Measurements from ENCODE around the gene RIPOR2. TPM values are rescaled to one million over a fixed set of nuclear protein-coding genes. Genes with fewer than 3 reads are reported as not detected.
A peak's percentile ranks its signal among the peaks of the same experiment; 100 is the strongest.

RIPOR2 gene
- total RNA-seq, 2 experiments from 2014 or later = 154 to 156 TPM

GRCh38 chr6:24911796-24912382, 23.9 kb downstream of the RIPOR2 start:
- no peaks in the 10 kb centered on the region for H3K9me3 Mint-ChIP-seq (ENCODE audit: insufficient read depth)
- H3K4me1 Mint-ChIP-seq (ENCODE audit: low read depth) = peaks cover 94% of the 10 kb centered on the region
- H3K27ac Mint-ChIP-seq = peak overlapping the region; percentile 87
- no peaks in the 10 kb centered on the region for H3K27me3 Mint-ChIP-seq (ENCODE audit: low read depth)
- ChIA-PET POLR2A (interaction anchor here (1.2 to 4.5 kb wide), 4 partner anchors 8 to 39 kb away, joined by 3 to 27 read pairs (median 14); partner anchors contain the start of gene RIPOR2), CTCF (interaction anchor here (1.1 to 13.3 kb wide), 12 partner anchors 9 to 159 kb away, joined by 3 to 198 read pairs (median 50); partner anchors contain the start of gene RIPOR2)
- DNase-seq = no peak
- peak overlapping the region; percentile 81 for H3K4me3 Mint-ChIP-seq
- no peak for ATAC-seq
- peaks cover 82% of the 10 kb centered on the region for H3K36me3 Mint-ChIP-seq (ENCODE audit: low read depth)

- H3K4me1 Mint-ChIP-seq (ENCODE audit: low read depth) = peaks cover 94% of the 10 kb centered on the region
- peak overlapping the region; percentile 81 for H3K4me3 Mint-ChIP-seq
- no peaks in the 10 kb centered on the region for H3K27me3 Mint-ChIP-seq (ENCODE audit: low read depth)
- CTCF ChIA-PET = interaction anchor here (0.7 to 13.3 kb wide), 17 partner anchors 9 to 160 kb away, joined by 3 to 198 read pairs (median 10); partner anchors contain the start of gene RIPOR2
- no peaks in the 10 kb centered on the region for H3K9me3 Mint-ChIP-seq (ENCODE audit: insufficient read depth)
- DNase-seq (no peak), ATAC-seq (peak; percentile 42)
- H3K27ac Mint-ChIP-seq = peak overlapping the region; percentile 87
- POLR2A ChIA-PET = interaction anchor here (0.8 to 4.5 kb wide), 10 partner anchors 8 to 50 kb away, joined by 3 to 27 read pairs (median 7); partner anchors contain the start of gene RIPOR2
- peaks cover 83% of the 10 kb centered on the region for H3K36me3 Mint-ChIP-seq (ENCODE audit: low read depth)
Observed at GRCh38 chr6:24910961-24911725, 24.6 kb downstream of the RIPOR2 start.

- H3K36me3 Mint-ChIP-seq (ENCODE audit: low read depth) = peaks cover 83% of the 10 kb centered on the region
- peaks cover 89% of the 10 kb centered on the region for H3K4me1 Mint-ChIP-seq (ENCODE audit: low read depth)
- peak; percentile 41 for ATAC-seq
- H3K9me3 Mint-ChIP-seq (ENCODE audit: insufficient read depth) = no peaks in the 10 kb centered on the region
- CTCF ChIA-PET = interaction anchor here (0.7 to 13.3 kb wide), 23 partner anchors 8 to 423 kb away, joined by 3 to 198 read pairs (median 10); partner anchors contain the start of gene RIPOR2
- POLR2A ChIA-PET = interaction anchor here (0.8 to 4.5 kb wide), 12 partner anchors 9 to 53 kb away, joined by 3 to 27 read pairs (median 6); partner anchors contain the start of gene RIPOR2
- peak; percentile 51 for DNase-seq
- no peaks in the 10 kb centered on the region for H3K27me3 Mint-ChIP-seq (ENCODE audit: low read depth)
- peak overlapping the region; percentile 87 for H3K27ac Mint-ChIP-seq
- H3K4me3 Mint-ChIP-seq = peak overlapping the region; percentile 81
Observed at GRCh38 chr6:24910331-24910960, 25.3 kb downstream of the RIPOR2 start.

- no peaks in the 10 kb centered on the region for H3K27me3 Mint-ChIP-seq (ENCODE audit: low read depth)
- H3K27ac Mint-ChIP-seq = peak overlapping the region; percentile 87
- H3K4me3 Mint-ChIP-seq = peak overlapping the region; percentile 81
- H3K36me3 Mint-ChIP-seq (ENCODE audit: low read depth) = peaks cover 85% of the 10 kb centered on the region
- peaks cover 88% of the 10 kb centered on the region for H3K4me1 Mint-ChIP-seq (ENCODE audit: low read depth)
- POLR2A ChIA-PET = interaction anchor here (0.9 to 4.5 kb wide), 15 partner anchors 10 to 108 kb away, joined by 3 to 27 read pairs (median 7); partner anchors contain the start of gene RIPOR2
- H3K9me3 Mint-ChIP-seq (ENCODE audit: insufficient read depth) = no peaks in the 10 kb centered on the region
- CTCF ChIA-PET = interaction anchor here (0.7 to 13.3 kb wide), 24 partner anchors 10 to 1083 kb away, joined by 3 to 198 read pairs (median 6); partner anchors contain the start of gene RIPOR2
- ATAC-seq = peak; percentile 11
- DNase-seq = peak; percentile 37
Observed at GRCh38 chr6:24909241-24910216, 26.2 kb downstream of the RIPOR2 start.

- DNase-seq (no peak), ATAC-seq (no peak)
- CTCF ChIA-PET = interaction anchor here (0.7 to 13.3 kb wide), 19 partner anchors 9 to 162 kb away, joined by 3 to 198 read pairs (median 11); partner anchors contain the start of gene RIPOR2
- Mint-ChIP-seq H3K27me3 (ENCODE audit: low read depth) (no peaks in the 10 kb centered on the region), H3K36me3 (ENCODE audit: low read depth) (peaks cover 88% of the 10 kb centered on the region), H3K4me1 (ENCODE audit: low read depth) (peaks cover 88% of the 10 kb centered on the region), H3K4me3 (peak overlapping the region; percentile 81), H3K27ac (peak overlapping the region; percentile 87), H3K9me3 (ENCODE audit: insufficient read depth) (no peaks in the 10 kb centered on the region)
- POLR2A ChIA-PET = interaction anchor here (0.9 to 4.5 kb wide), 10 partner anchors 10 to 109 kb away, joined by 3 to 27 read pairs (median 10); partner anchors contain the start of gene RIPOR2
Observed at GRCh38 chr6:24908650-24909035, 27.1 kb downstream of the RIPOR2 start.

GRCh38 chr6:24907919-24908649, 27.7 kb downstream of the RIPOR2 start:
- peak overlapping the region; percentile 81 for H3K4me3 Mint-ChIP-seq
- peaks cover 87% of the 10 kb centered on the region for H3K4me1 Mint-ChIP-seq (ENCODE audit: low read depth)
- H3K36me3 Mint-ChIP-seq (ENCODE audit: low read depth) = peaks cover 89% of the 10 kb centered on the region
- peak; percentile 40 for DNase-seq
- H3K27ac Mint-ChIP-seq = peak overlapping the region; percentile 87
- CTCF ChIA-PET = interaction anchor here (1.0 to 13.3 kb wide), 14 partner anchors 9 to 163 kb away, joined by 3 to 198 read pairs (median 27); partner anchors contain the start of gene RIPOR2
- no peaks in the 10 kb centered on the region for H3K27me3 Mint-ChIP-seq (ENCODE audit: low read depth)
- ATAC-seq = peak; percentile 15
- no peaks in the 10 kb centered on the region for H3K9me3 Mint-ChIP-seq (ENCODE audit: insufficient read depth)
- POLR2A ChIA-PET = interaction anchor here (1.1 to 4.5 kb wide), 8 partner anchors 9 to 110 kb away, joined by 3 to 27 read pairs (median 10); no protein-coding TSS in a partner anchor

- ChIA-PET CTCF (interaction anchor here (0.6 to 13.3 kb wide), 8 partner anchors 12 to 121 kb away, joined by 3 to 198 read pairs (median 6); partner anchors contain the start of gene RIPOR2), POLR2A (no interaction called here)
- no peaks in the 10 kb centered on the region for H3K9me3 Mint-ChIP-seq (ENCODE audit: insufficient read depth)
- H3K4me3 Mint-ChIP-seq = no peak overlapping the region
- no peak for DNase-seq
- H3K36me3 Mint-ChIP-seq (ENCODE audit: low read depth) = peaks cover 87% of the 10 kb centered on the region
- no peaks in the 10 kb centered on the region for H3K27me3 Mint-ChIP-seq (ENCODE audit: low read depth)
- H3K27ac Mint-ChIP-seq = no peak overlapping the region
- ATAC-seq = no peak
- peaks cover 87% of the 10 kb centered on the region for H3K4me1 Mint-ChIP-seq (ENCODE audit: low read depth)
Observed at GRCh38 chr6:24906314-24906713, 29.4 kb downstream of the RIPOR2 start.

- POLR2A ChIA-PET = interaction anchor here (0.6 kb wide), 1 partner anchor 21 kb away, joined by 5 read pairs; no protein-coding TSS in a partner anchor
- CTCF ChIA-PET = interaction anchor here (0.6 to 13.3 kb wide), 8 partner anchors 13 to 122 kb away, joined by 3 to 198 read pairs (median 4); partner anchors contain the start of gene RIPOR2
- H3K4me1 Mint-ChIP-seq (ENCODE audit: low read depth) = peaks cover 90% of the 10 kb centered on the region
- DNase-seq = no peak
- no peaks in the 10 kb centered on the region for H3K9me3 Mint-ChIP-seq (ENCODE audit: insufficient read depth)
- H3K27ac Mint-ChIP-seq = no peak overlapping the region
- no peak for ATAC-seq
- no peak overlapping the region for H3K4me3 Mint-ChIP-seq
- no peaks in the 10 kb centered on the region for H3K27me3 Mint-ChIP-seq (ENCODE audit: low read depth)
- H3K36me3 Mint-ChIP-seq (ENCODE audit: low read depth) = peaks cover 90% of the 10 kb centered on the region
Observed at GRCh38 chr6:24905483-24905882, 30.3 kb downstream of the RIPOR2 start.

- DNase-seq (no peak), ATAC-seq (no peak)
- H3K27ac Mint-ChIP-seq = peak overlapping the region; percentile 41
- peaks cover 91% of the 10 kb centered on the region for H3K36me3 Mint-ChIP-seq (ENCODE audit: low read depth)
- H3K9me3 Mint-ChIP-seq (ENCODE audit: insufficient read depth) = no peaks in the 10 kb centered on the region
- POLR2A ChIA-PET = interaction anchor here (1.7 kb wide), 1 partner anchor 20 kb away, joined by 5 read pairs; no protein-coding TSS in a partner anchor
- peaks cover 89% of the 10 kb centered on the region for H3K4me1 Mint-ChIP-seq (ENCODE audit: low read depth)
- no peaks in the 10 kb centered on the region for H3K27me3 Mint-ChIP-seq (ENCODE audit: low read depth)
- no peak overlapping the region for H3K4me3 Mint-ChIP-seq
- CTCF ChIA-PET = interaction anchor here (1.4 to 13.3 kb wide), 6 partner anchors 15 to 114 kb away, joined by 4 to 198 read pairs (median 8); partner anchors contain the start of gene RIPOR2
Observed at GRCh38 chr6:24903681-24904080, 32.1 kb downstream of the RIPOR2 start.

Data from activated CD8-positive, alpha-beta T cell treated with anti-CD3 and anti-CD28 coated beads, Interleukin-2, amount 10 ng/mL, durations not matched to agents 7 days and 5 days (primary cell).